PC-9 (cell line): Measurements from ENCODE around the gene DBF4B.

Experiments
- CTCF ChIP-seq: fragments of 200-600 bp; sonication (generic); conservative IDR thresholded peaks from 2 replicates; pipeline ENCODE4 v1.6.1; 2017; ENCODE audit warnings: mixed run types, antibody characterized with exemption, mild to moderate bottlenecking, moderate library complexity
- EZH2 ChIP-seq: fragments of 200-600 bp; sonication (generic); IDR thresholded peaks from 2 replicates; pipeline ENCODE4 v1.8.0; 2017; ENCODE audit warnings: antibody characterized with exemption, low read depth

DNA sequence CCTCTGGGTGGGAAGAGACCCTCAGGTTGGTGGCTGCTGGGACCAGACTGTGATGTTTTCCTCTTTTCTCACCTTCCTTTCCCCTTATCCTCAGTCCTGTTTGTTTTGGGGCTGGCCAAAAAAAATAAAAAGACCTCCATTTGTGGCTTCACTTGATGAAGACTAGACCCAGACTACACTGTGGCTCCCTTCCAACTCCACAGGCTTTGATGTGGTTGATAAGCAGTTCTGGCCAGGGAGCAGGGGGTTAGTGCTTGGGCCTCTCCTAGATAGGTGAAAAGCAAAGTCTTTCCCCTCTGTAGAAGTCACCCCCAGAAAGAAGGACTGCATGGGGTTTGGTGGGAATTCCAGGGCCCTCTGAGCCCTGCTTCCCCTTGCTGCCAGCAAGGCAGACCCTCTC lies 39.1 kb downstream of the DBF4B start:
- TF ChIP-seq EZH2: no peak
- no peak for TF ChIP-seq CTCF
